ENCODE data around the gene PSEN1.

The PSEN1 gene

DNA sequence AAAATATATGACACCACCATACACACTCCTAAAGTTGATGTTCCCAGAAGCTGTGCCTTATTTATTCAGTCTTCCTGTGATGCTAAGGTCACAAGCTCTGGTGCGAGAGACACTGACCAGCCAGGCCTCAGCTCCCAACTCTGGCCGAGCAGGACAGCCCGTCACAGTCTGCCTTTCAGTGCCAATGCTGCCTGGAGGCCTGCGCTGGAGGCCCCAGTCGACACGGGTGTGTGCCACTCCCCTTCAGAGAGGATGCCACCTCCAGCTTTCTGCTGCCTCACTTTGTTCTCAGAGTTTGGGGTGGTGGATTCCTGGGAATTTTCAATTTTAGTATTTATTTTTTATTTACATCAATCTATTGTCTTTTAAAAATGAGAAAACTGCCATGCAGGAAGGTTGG, 93.7 kb downstream of the PSEN1 start:
- H3K9me2 ChIP-seq (replicated peaks; ENCODE audit: control insufficient read depth, low read length): no peaks in the 10 kb centered on the region
- H3K27ac ChIP-seq (ENCODE audit: low read depth, low read length): no peak overlapping the region
- no peaks in the 10 kb centered on the region for H4K20me1 ChIP-seq (ENCODE audit: control insufficient read depth, insufficient read depth, low read depth, low read length)
- H3K4me1 ChIP-seq (ENCODE audit: control insufficient read depth, low read length): peaks cover under 1% of the 10 kb centered on the region
- H3K9me3 ChIP-seq (ENCODE audit: control insufficient read depth, insufficient read depth, low read length): no peaks in the 10 kb centered on the region
- H3K36me3 ChIP-seq (ENCODE audit: control insufficient read depth, low read length): no peaks in the 10 kb centered on the region
- H3K79me2 ChIP-seq (ENCODE audit: control insufficient read depth, low read length): no peaks in the 10 kb centered on the region
- no peak overlapping the region for H3K4me3 ChIP-seq (ENCODE audit: low read length)
- no peak overlapping the region for H3K4me2 ChIP-seq (ENCODE audit: low read length)
- peaks cover 30% of the 10 kb centered on the region for H3K27me3 ChIP-seq (ENCODE audit: control insufficient read depth, low read length)
- H3F3A ChIP-seq (ENCODE audit: control insufficient read depth, insufficient read depth): no peaks in the 10 kb centered on the region
- TF ChIP-seq, protein P1, sequence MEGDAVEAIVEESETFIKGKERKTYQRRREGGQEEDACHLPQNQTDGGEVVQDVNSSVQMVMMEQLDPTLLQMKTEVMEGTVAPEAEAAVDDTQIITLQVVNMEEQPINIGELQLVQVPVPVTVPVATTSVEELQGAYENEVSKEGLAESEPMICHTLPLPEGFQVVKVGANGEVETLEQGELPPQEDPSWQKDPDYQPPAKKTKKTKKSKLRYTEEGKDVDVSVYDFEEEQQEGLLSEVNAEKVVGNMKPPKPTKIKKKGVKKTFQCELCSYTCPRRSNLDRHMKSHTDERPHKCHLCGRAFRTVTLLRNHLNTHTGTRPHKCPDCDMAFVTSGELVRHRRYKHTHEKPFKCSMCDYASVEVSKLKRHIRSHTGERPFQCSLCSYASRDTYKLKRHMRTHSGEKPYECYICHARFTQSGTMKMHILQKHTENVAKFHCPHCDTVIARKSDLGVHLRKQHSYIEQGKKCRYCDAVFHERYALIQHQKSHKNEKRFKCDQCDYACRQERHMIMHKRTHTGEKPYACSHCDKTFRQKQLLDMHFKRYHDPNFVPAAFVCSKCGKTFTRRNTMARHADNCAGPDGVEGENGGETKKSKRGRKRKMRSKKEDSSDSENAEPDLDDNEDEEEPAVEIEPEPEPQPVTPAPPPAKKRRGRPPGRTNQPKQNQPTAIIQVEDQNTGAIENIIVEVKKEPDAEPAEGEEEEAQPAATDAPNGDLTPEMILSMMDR (IDR thresholded peaks at IDR 0.05; ENCODE audit: low read depth, low read length, poor library complexity, severe bottlenecking): no peak
- no peak for TF ChIP-seq EZH2phosphoT487 (IDR thresholded peaks at IDR 0.05; ENCODE audit: borderline replicate concordance, low read length)

DNA sequence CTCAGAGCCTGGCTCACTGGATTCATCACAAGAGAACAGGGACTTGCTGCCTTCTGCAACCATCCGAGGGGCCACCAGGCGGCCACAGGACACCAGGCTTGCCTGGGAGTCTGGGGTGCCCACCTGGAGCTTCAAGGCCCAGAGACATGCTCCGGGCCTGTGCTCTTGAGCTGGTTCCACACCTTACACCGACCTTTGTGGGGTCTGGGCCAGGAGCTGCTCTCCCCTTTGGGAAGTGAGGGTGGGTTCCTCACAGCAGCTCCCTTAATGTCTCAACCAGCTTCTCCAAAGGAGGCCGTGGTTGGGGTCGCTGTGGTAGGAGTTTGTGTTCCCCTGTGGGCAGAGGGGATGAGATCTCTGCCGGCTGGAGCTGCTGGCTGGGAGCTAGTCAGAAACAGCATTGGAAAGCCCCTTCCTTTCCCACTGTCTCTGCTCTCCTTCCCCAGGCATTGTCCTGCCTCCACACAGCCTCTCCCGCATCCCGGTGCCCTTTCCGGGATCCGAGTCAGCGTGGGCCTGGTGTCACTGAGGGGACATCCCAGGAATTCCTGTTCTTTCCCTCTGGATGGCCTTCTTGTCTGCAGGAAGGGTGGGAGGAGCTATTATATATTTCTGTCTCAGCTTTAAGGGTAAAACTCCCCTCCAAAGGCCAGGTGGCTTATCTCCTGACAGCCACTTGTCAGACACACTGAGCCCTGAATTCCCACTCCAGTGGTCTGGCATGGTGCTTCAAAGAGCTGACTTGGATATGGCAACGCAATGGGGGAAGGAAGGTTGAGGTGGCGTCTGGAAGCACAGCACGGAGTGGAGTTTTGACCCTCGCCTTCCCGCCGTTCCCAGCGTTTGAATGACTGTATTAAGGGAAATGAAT, 95.9 kb downstream of the PSEN1 start:
- H3K27me3 ChIP-seq (ENCODE audit: control insufficient read depth, low read length): peaks cover 51% of the 10 kb centered on the region
- no peaks in the 10 kb centered on the region for H3F3A ChIP-seq (ENCODE audit: control insufficient read depth, insufficient read depth)
- H3K79me2 ChIP-seq (ENCODE audit: control insufficient read depth, low read length): no peaks in the 10 kb centered on the region
- no peak overlapping the region for H3K4me3 ChIP-seq (ENCODE audit: low read length)
- H3K36me3 ChIP-seq (ENCODE audit: control insufficient read depth, low read length): no peaks in the 10 kb centered on the region
- no peaks in the 10 kb centered on the region for H3K9me3 ChIP-seq (ENCODE audit: control insufficient read depth, insufficient read depth, low read length)
- no peak for TF ChIP-seq EZH2phosphoT487 (IDR thresholded peaks at IDR 0.05; ENCODE audit: borderline replicate concordance, low read length)
- TF ChIP-seq, protein P1 (IDR thresholded peaks at IDR 0.05; ENCODE audit: low read depth, low read length, poor library complexity, severe bottlenecking): peak; percentile 32
- H3K4me1 ChIP-seq (ENCODE audit: control insufficient read depth, low read length): peaks cover 14% of the 10 kb centered on the region
- H3K27ac ChIP-seq (ENCODE audit: low read depth, low read length): no peak overlapping the region
- H4K20me1 ChIP-seq (ENCODE audit: control insufficient read depth, insufficient read depth, low read depth, low read length): no peaks in the 10 kb centered on the region
- no peaks in the 10 kb centered on the region for H3K9me2 ChIP-seq (replicated peaks; ENCODE audit: control insufficient read depth, low read length)
- no peak overlapping the region for H3K4me2 ChIP-seq (ENCODE audit: low read length)

DNA sequence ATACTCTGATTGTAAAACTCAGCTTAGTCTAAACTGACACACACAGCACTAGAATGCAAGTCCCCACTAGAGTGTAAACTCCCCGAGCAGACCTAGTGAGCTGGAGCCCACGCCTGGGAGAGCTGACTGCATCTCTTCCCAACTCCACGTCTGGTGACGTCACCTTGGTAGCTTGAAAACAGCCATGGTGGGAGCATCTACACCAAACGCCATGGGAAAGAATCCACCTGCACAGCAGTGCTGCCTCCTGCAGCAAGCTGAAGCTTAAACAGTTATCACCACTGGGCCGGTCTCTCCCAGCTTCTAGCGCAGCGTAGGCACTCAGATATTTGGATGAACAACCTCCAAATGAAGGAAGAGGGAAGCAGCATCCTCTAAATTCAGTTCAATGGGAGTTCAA, 96.7 kb downstream of the PSEN1 start:
- no peaks in the 10 kb centered on the region for H3K9me3 ChIP-seq (ENCODE audit: control insufficient read depth, insufficient read depth, low read length)
- no peaks in the 10 kb centered on the region for H3K36me3 ChIP-seq (ENCODE audit: control insufficient read depth, low read length)
- H3F3A ChIP-seq (ENCODE audit: control insufficient read depth, insufficient read depth): no peaks in the 10 kb centered on the region
- no peak overlapping the region for H3K27ac ChIP-seq (ENCODE audit: low read depth, low read length)
- no peak overlapping the region for H3K4me3 ChIP-seq (ENCODE audit: low read length)
- H3K4me2 ChIP-seq (ENCODE audit: low read length): no peak overlapping the region
- peaks cover 59% of the 10 kb centered on the region for H3K27me3 ChIP-seq (ENCODE audit: control insufficient read depth, low read length)
- H4K20me1 ChIP-seq (ENCODE audit: control insufficient read depth, insufficient read depth, low read depth, low read length): no peaks in the 10 kb centered on the region
- no peaks in the 10 kb centered on the region for H3K9me2 ChIP-seq (replicated peaks; ENCODE audit: control insufficient read depth, low read length)
- TF ChIP-seq, protein P1 (IDR thresholded peaks at IDR 0.05; ENCODE audit: low read depth, low read length, poor library complexity, severe bottlenecking): no peak
- no peak for TF ChIP-seq EZH2phosphoT487 (IDR thresholded peaks at IDR 0.05; ENCODE audit: borderline replicate concordance, low read length)
- H3K4me1 ChIP-seq (ENCODE audit: control insufficient read depth, low read length): peaks cover 22% of the 10 kb centered on the region
- no peaks in the 10 kb centered on the region for H3K79me2 ChIP-seq (ENCODE audit: control insufficient read depth, low read length)
